ENCODE data around the gene KCNJ15. TPM values are rescaled to one million over a fixed set of nuclear protein-coding genes. Genes with fewer than 3 reads are reported as not detected.

Gene KCNJ15
- total RNA-seq, 1 donor from 2014 or later: 0.40 TPM

- Mint-ChIP-seq H3K27ac (ENCODE audit: unreplicated experiment) (no peak overlapping the region), H3K9me3 (no peaks in the 10 kb centered on the region)
These were observed 30.7 kb downstream of the KCNJ15 start for GRCh38 chr21:38287476-38287875.

GRCh38 chr21:38289705-38290485 lies 33.1 kb downstream of the KCNJ15 start:
- H3K4me3 Mint-ChIP-seq: no peak overlapping the region
- H3K27ac Mint-ChIP-seq (ENCODE audit: unreplicated experiment): no peak overlapping the region
- TF ChIP-seq CTCF (conservative IDR thresholded peaks at IDR 0.05): no peak
- H3K9me3 Mint-ChIP-seq: no peaks in the 10 kb centered on the region
- peaks cover 19% of the 10 kb centered on the region for H3K4me1 Mint-ChIP-seq
- no peaks in the 10 kb centered on the region for H3K36me3 Mint-ChIP-seq (ENCODE audit: low read depth)
- no peak for DNase-seq (ENCODE audit: low read depth, low spot score)
- H3K27me3 Mint-ChIP-seq (ENCODE audit: low read depth): no peaks in the 10 kb centered on the region

More at GRCh38 chr21:38287476-38287875, 30.7 kb downstream of the KCNJ15 start:
- H3K36me3 Mint-ChIP-seq (ENCODE audit: low read depth): no peaks in the 10 kb centered on the region
- H3K4me1 Mint-ChIP-seq: no peaks in the 10 kb centered on the region
- H3K4me3 Mint-ChIP-seq: no peak overlapping the region
- no peaks in the 10 kb centered on the region for H3K27me3 Mint-ChIP-seq (ENCODE audit: low read depth)
- DNase-seq (ENCODE audit: low read depth, low spot score): no peak
- TF ChIP-seq CTCF (conservative IDR thresholded peaks at IDR 0.05): no peak

- H3K9me3 Mint-ChIP-seq: no peaks in the 10 kb centered on the region
- DNase-seq (ENCODE audit: low read depth, low spot score): no peak
- TF ChIP-seq CTCF (conservative IDR thresholded peaks at IDR 0.05): no peak
- H3K27me3 Mint-ChIP-seq (ENCODE audit: low read depth): no peaks in the 10 kb centered on the region
- H3K4me1 Mint-ChIP-seq: peaks cover 21% of the 10 kb centered on the region
- no peak overlapping the region for H3K27ac Mint-ChIP-seq (ENCODE audit: unreplicated experiment)
- no peaks in the 10 kb centered on the region for H3K36me3 Mint-ChIP-seq (ENCODE audit: low read depth)
- H3K4me3 Mint-ChIP-seq: no peak overlapping the region
These were observed 34.0 kb downstream of the KCNJ15 start for GRCh38 chr21:38290809-38291208.

GRCh38 chr21:38291874-38292273 lies 35.1 kb downstream of the KCNJ15 start:
- Mint-ChIP-seq H3K9me3 (no peaks in the 10 kb centered on the region), H3K27me3 (ENCODE audit: low read depth) (no peaks in the 10 kb centered on the region), H3K4me3 (no peak overlapping the region), H3K27ac (ENCODE audit: unreplicated experiment) (no peak overlapping the region), H3K4me1 (peaks cover 32% of the 10 kb centered on the region), H3K36me3 (ENCODE audit: low read depth) (no peaks in the 10 kb centered on the region)
- DNase-seq (ENCODE audit: low read depth, low spot score): no peak
- no peak for TF ChIP-seq CTCF (conservative IDR thresholded peaks at IDR 0.05)

- Mint-ChIP-seq H3K27ac (ENCODE audit: unreplicated experiment) (no peak overlapping the region), H3K27me3 (ENCODE audit: low read depth) (no peaks in the 10 kb centered on the region), H3K9me3 (no peaks in the 10 kb centered on the region), H3K4me3 (no peak overlapping the region), H3K4me1 (peaks cover 43% of the 10 kb centered on the region), H3K36me3 (ENCODE audit: low read depth) (no peaks in the 10 kb centered on the region)
- no peak for DNase-seq (ENCODE audit: low read depth, low spot score)
- no peak for TF ChIP-seq CTCF (conservative IDR thresholded peaks at IDR 0.05)
These were observed 36.3 kb downstream of the KCNJ15 start for GRCh38 chr21:38293113-38293512.
